Pancreas (tissue), 10 donors: ENCODE measurements around the gene CAMKMT. TPM values are rescaled to one million over a fixed set of nuclear protein-coding genes. Genes with fewer than 3 reads are reported as not detected.

Experiments used
- ATAC-seq, 4 donors: fragments of 200-7000 bp; cut with Tn5 transposase; one replicate each; pipeline versions ENCODE4 v1.8.0 to v1.9.1; 2020; ENCODE audit warnings: mild to moderate bottlenecking in 4 of 4, moderate library complexity in 4 of 4
- DNase-seq, 6 donors: peaks; one replicate each; pipeline ENCODE4 v3.0.0-alpha.2; 2020
- FAIRE-seq: peaks from 2 replicates; lab custom pipeline; 2012; peaks lifted over from hg19 to GRCh38; lab: Jason Lieb, UNC
- H3K27ac ChIP-seq, 4 donors: fragments of 200-600 bp; sonication (generic); 1 replicate in 3 of 4; 2 replicates in 1 of 4; pipeline versions ENCODE4 v1.5.0 to v1.8.0; 2020
- H3K27me3 ChIP-seq, 4 donors: fragments of 200-600 bp; one replicate each; pipeline ENCODE4 v1.8.0; 2021
- H3K36me3 ChIP-seq, 3 donors: fragments of 200-600 bp; sonication (generic) in 1 of 3; one replicate each; pipeline versions ENCODE4 v1.5.0 to v1.8.0; 2020 to 2021
- H3K4me1 ChIP-seq, 3 donors: fragments of 200-600 bp; one replicate each; pipeline ENCODE4 v1.8.0; 2021
- H3K4me3 ChIP-seq, 4 donors: fragments of 200-600 bp; sonication (generic) in 2 of 4; one replicate each; pipeline versions ENCODE4 v1.5.0 to v1.8.0; 2020 to 2021
- H3K9me3 ChIP-seq, 4 donors: fragments of 200-600 bp; one replicate each; pipeline ENCODE4 v1.8.0; 2021
- CTCF ChIP-seq, 4 donors: fragments of 200-600 bp; sonication (generic) in 3 of 4; IDR thresholded peaks; one replicate each; pipeline versions ENCODE4 v1.5.0 to v1.8.0; 2021; ENCODE audit warnings: antibody characterized with exemption in 4 of 4
- WGBS, 2 donors: extraction: QIAGEN DNeasy Blood & Tissue Kit; methylation state at CpG; one replicate each; pipeline ENCODE4 v1.1.7; 2013; 5-methylcytosine and 5-hydroxymethylcytosine counted together
- intact Hi-C, 3 donors: fragments of 100-400 bp; cut with DNase I; formaldehyde crosslinking; loops; one replicate each; pipeline versions ENCODE4 v1.11.1 to v1.14.2; 2022
- polyA plus RNA-seq, 2 donors: library from polyadenylated mRNA; stranded (reverse); fragments of 200-250 nt; gene quantifications; one replicate each; pipeline ENCODE4 v1.2.3, GENCODE V29; 2013
- total RNA-seq, 6 donors: library from RNA; stranded (reverse); fragmentation: NEBNext Ultra II Directional in 4 of 6; extraction: Animal tissue kit (Norgen Biotek cat#: 25700) in 4 of 6; gene quantifications; one replicate each; pipeline versions ENCODE4 v1.2.1 to v1.2.4, GENCODE V29; 2021 to 2023
- donor health status: healthy with polysubstance abuse.
- donor health status: DM: no; HTN: no; CAD: no; lungs with moderate emphysema.
- donor health status: DM: no; HTN: no; CAD: no.
- donor health status: control.
- donor health status: control.
- donor health status: Bipolar disorder and iron deficiency.
- donor health status: DM: yes; HTN: yes; CAD: no.
- donor health status: DM: no; HTN: no; CAD: no.
- donor health status: DM: no; HTN: no; CAD: no.
- donor health status: DM: yes; HTN: yes; CAD: no.

Gene CAMKMT
- total and polyA plus RNA-seq, 8 donors = 4.6 to 11.9 (median 8.3) TPM

GRCh38 chr2:44813165-44813564, 451.4 kb downstream of the CAMKMT start:
- 66 to 71% methylated on average over 2 of the region's 2 CpGs for WGBS, 2 donors
- no peak for TF ChIP-seq CTCF (IDR thresholded peaks at IDR 0.05)
- H3K27ac ChIP-seq = no peak overlapping the region
- H3K9me3 ChIP-seq = no peaks in the 10 kb centered on the region
- peaks cover 0 to 8% (median 2%) of the 10 kb centered on the region in 4 donors for H3K27me3 ChIP-seq
- ATAC-seq = no peak
- H3K4me1 ChIP-seq = no peaks in the 10 kb centered on the region
- no peak for DNase-seq
- H3K4me3 ChIP-seq = no peak overlapping the region
- intact Hi-C loops = no loop called here
- FAIRE-seq = no peak
- H3K36me3 ChIP-seq = no peaks in the 10 kb centered on the region

GRCh38 chr2:44813658-44814057, 451.9 kb downstream of the CAMKMT start:
- no peaks in the 10 kb centered on the region for H3K36me3 ChIP-seq
- DNase-seq (no peak), ATAC-seq (no peak), FAIRE-seq (no peak)
- H3K9me3 ChIP-seq = no peaks in the 10 kb centered on the region
- peaks cover 0 to 3% (median 1%) of the 10 kb centered on the region in 4 donors for H3K27me3 ChIP-seq
- intact Hi-C loops = no loop called here
- no peak overlapping the region for H3K4me3 ChIP-seq
- no peaks in the 10 kb centered on the region for H3K4me1 ChIP-seq
- H3K27ac ChIP-seq = no peak overlapping the region
- WGBS, 2 donors = 54 to 61% methylated on average over 2 of the region's 2 CpGs
- TF ChIP-seq CTCF (IDR thresholded peaks at IDR 0.05) = no peak

GRCh38 chr2:44817256-44817655, 455.5 kb downstream of the CAMKMT start:
- ATAC-seq (no peak), FAIRE-seq (no peak), DNase-seq (no peak)
- H3K27me3 ChIP-seq = no peaks in the 10 kb centered on the region
- no peak for TF ChIP-seq CTCF (IDR thresholded peaks at IDR 0.05)
- intact Hi-C loops = no loop called here
- no peak overlapping the region for H3K27ac ChIP-seq
- no peaks in the 10 kb centered on the region for H3K9me3 ChIP-seq
- 79 to 90% methylated on average over 7 of the region's 7 CpGs for WGBS, 2 donors
- no peaks in the 10 kb centered on the region for H3K36me3 ChIP-seq
- H3K4me3 ChIP-seq = no peak overlapping the region
- no peaks in the 10 kb centered on the region for H3K4me1 ChIP-seq

GRCh38 chr2:44817673-44818335, 456.1 kb downstream of the CAMKMT start:
- DNase-seq (no peak), FAIRE-seq (no peak), ATAC-seq (no peak)
- Histone ChIP-seq H3K27ac (no peak overlapping the region), H3K4me1 (no peaks in the 10 kb centered on the region), H3K9me3 (no peaks in the 10 kb centered on the region), H3K36me3 (no peaks in the 10 kb centered on the region), H3K27me3 (no peaks in the 10 kb centered on the region), H3K4me3 (no peak overlapping the region)
- 86 to 93% methylated on average over 2 of the region's 2 CpGs for WGBS, 2 donors
- TF ChIP-seq CTCF (IDR thresholded peaks at IDR 0.05) = no peak
- intact Hi-C loops = no loop called here

GRCh38 chr2:44819061-44819460, 457.3 kb downstream of the CAMKMT start:
- no peaks in the 10 kb centered on the region for H3K9me3 ChIP-seq
- no peaks in the 10 kb centered on the region for H3K4me1 ChIP-seq
- TF ChIP-seq CTCF (IDR thresholded peaks at IDR 0.05) = no peak
- intact Hi-C loops = no loop called here
- 71 to 75% methylated on average over 5 of the region's 5 CpGs for WGBS, 2 donors
- DNase-seq (no peak), ATAC-seq (no peak), FAIRE-seq (no peak)
- no peak overlapping the region for H3K4me3 ChIP-seq
- H3K27ac ChIP-seq = no peak overlapping the region
- H3K27me3 ChIP-seq = no peaks in the 10 kb centered on the region
- H3K36me3 ChIP-seq = no peaks in the 10 kb centered on the region
